H1 (cell line): Measurements from ENCODE around the gene C12orf43.

Experiments used
- EZH2 ChIP-seq: fragments of 200-600 bp; sonication (generic); IDR thresholded peaks from 2 replicates; pipeline ENCODE4 v1.7.1; 2012; ENCODE audit warnings: low read depth, mild to moderate bottlenecking, moderate library complexity, low read length, inconsistent platforms; ENCODE audit not compliant: severe bottlenecking
- POLR2A ChIP-seq, 2 experiments: IDR thresholded peaks; 1 replicate in 1 of 2; 2 replicates in 1 of 2; pipeline ENCODE4 v1.6.1; 2011; ENCODE audit warnings: low read depth in 2 of 2, low read length in 2 of 2, mild to moderate bottlenecking in 2 of 2; ENCODE audit errors: control extremely low read depth in 1 of 2
- POLR2AphosphoS5 ChIP-seq: IDR thresholded peaks from 2 replicates; pipeline ENCODE4 v1.6.1; 2011; ENCODE audit warnings: low read depth, low read length
- POU5F1 ChIP-seq: IDR thresholded peaks from 2 replicates; pipeline ENCODE4 v1.6.1; 2011; ENCODE audit warnings: low read depth, mild to moderate bottlenecking, low read length, moderate library complexity
- RBBP5 ChIP-seq: IDR thresholded peaks from 2 replicates; pipeline ENCODE4 v1.7.1; 2012; ENCODE audit warnings: low read depth, mild to moderate bottlenecking, inconsistent platforms, low read length, moderate library complexity, borderline replicate concordance
- SIN3A ChIP-seq, 2 experiments: IDR thresholded peaks in 1 of 2; conservative IDR thresholded peaks in 1 of 2; 2 replicates each; pipeline ENCODE4 v1.6.1; 2011 to 2012; ENCODE audit warnings: low read length in 2 of 2, improper control_type of control experiment in 1 of 2, low read depth in 1 of 2, mild to moderate bottlenecking in 1 of 2
- SP1 ChIP-seq: IDR thresholded peaks from 2 replicates; pipeline ENCODE4 v1.6.1; 2011; ENCODE audit warnings: low read depth, low read length
- SUZ12 ChIP-seq: fragments of 200-600 bp; sonication (generic); IDR thresholded peaks from 2 replicates; pipeline ENCODE4 v1.6.1; 2012; ENCODE audit warnings: mild to moderate bottlenecking, inconsistent platforms, low read length, moderate library complexity, mixed read lengths
- TBP ChIP-seq: IDR thresholded peaks from 2 replicates; pipeline ENCODE4 v1.6.1; 2011; ENCODE audit warnings: low read depth, low read length, improper control_type of control experiment
- TF ChIP-seq, protein P1 (sequence below): IDR thresholded peaks from 2 replicates; pipeline ENCODE4 v1.6.1; 2011; ENCODE audit warnings: low read depth, mild to moderate bottlenecking, low read length; ENCODE audit not compliant: insufficient read depth
- TF ChIP-seq, protein P2 (sequence below), 3 experiments: IDR thresholded peaks; 1 replicate in 2 of 3; 2 replicates in 1 of 3; pipeline versions ENCODE4 v1.5.1 to v1.6.1; 2011; ENCODE audit warnings: low read length in 3 of 3, mild to moderate bottlenecking in 3 of 3, inconsistent platforms in 2 of 3, low read depth in 1 of 3, moderate library complexity in 1 of 3; ENCODE audit not compliant: insufficient read depth in 1 of 3; ENCODE audit errors: control extremely low read depth in 1 of 3

DNA sequence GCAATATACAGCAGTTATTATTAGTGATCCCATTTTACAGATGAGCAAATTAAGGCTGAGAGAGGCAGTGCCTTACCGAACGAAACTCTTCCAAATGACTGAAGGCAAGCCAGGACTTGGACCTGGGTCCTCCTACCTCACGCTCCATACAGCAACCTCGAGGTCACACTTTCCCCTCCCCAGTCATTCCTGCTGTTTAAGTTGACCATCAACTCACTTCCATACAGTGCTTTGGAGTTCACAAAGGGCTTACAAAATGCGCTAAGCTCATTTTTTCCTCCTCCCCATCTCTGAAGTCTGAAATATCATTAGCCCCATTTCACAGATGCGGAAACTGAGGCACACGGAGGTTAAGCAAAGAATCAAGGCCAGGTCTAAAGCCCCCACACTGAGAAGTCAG is 33.6 kb downstream of the C12orf43 start:
- TF ChIP-seq, protein P1, sequence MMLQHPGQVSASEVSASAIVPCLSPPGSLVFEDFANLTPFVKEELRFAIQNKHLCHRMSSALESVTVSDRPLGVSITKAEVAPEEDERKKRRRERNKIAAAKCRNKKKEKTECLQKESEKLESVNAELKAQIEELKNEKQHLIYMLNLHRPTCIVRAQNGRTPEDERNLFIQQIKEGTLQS, result no peak
- no peak for TF ChIP-seq POU5F1
- TF ChIP-seq, protein P2, sequence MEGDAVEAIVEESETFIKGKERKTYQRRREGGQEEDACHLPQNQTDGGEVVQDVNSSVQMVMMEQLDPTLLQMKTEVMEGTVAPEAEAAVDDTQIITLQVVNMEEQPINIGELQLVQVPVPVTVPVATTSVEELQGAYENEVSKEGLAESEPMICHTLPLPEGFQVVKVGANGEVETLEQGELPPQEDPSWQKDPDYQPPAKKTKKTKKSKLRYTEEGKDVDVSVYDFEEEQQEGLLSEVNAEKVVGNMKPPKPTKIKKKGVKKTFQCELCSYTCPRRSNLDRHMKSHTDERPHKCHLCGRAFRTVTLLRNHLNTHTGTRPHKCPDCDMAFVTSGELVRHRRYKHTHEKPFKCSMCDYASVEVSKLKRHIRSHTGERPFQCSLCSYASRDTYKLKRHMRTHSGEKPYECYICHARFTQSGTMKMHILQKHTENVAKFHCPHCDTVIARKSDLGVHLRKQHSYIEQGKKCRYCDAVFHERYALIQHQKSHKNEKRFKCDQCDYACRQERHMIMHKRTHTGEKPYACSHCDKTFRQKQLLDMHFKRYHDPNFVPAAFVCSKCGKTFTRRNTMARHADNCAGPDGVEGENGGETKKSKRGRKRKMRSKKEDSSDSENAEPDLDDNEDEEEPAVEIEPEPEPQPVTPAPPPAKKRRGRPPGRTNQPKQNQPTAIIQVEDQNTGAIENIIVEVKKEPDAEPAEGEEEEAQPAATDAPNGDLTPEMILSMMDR (IDR thresholded peaks at IDR 0.05; ENCODE audit: control extremely low read depth in 1 of 3, insufficient read depth in 1 of 3, low read depth in 1 of 3, low read length in 3 of 3), result no peak
- no peak for TF ChIP-seq RBBP5
- no peak for TF ChIP-seq TBP
- TF ChIP-seq POLR2A (IDR thresholded peaks at IDR 0.05; ENCODE audit: control extremely low read depth in 1 of 2, low read depth in 2 of 2, low read length in 2 of 2), result no peak
- TF ChIP-seq POLR2AphosphoS5, result no peak
- no peak for TF ChIP-seq SIN3A (conservative IDR thresholded peaks at IDR 0.05 in 1 of 2, IDR thresholded peaks at IDR 0.05 in 1 of 2; ENCODE audit: low read depth in 1 of 2, low read length in 2 of 2)
- TF ChIP-seq EZH2, result no peak
- TF ChIP-seq SUZ12, result no peak
- TF ChIP-seq SP1, result no peak
